Left cardiac atrium (tissue), 4 donors: ENCODE measurements around the gene EFCAB12. TPM values are rescaled to one million over a fixed set of nuclear protein-coding genes. Genes with fewer than 3 reads are reported as not detected.

ENCODE experiments used
- ATAC-seq, 2 donors: fragments of 200-7000 bp; cut with Tn5 transposase; one replicate each; pipeline ENCODE4 v1.9.1; 2020; ENCODE audit warnings: mild to moderate bottlenecking in 2 of 2, moderate library complexity in 2 of 2
- DNase-seq: peaks from one replicate; pipeline ENCODE4 v3.0.0-alpha.2; 2020
- intact Hi-C, 2 donors: fragments of 100-400 bp; cut with DNase I; formaldehyde crosslinking; loops; one replicate each; pipeline versions ENCODE4 v1.14.1 to v1.15.1; 2022 to 2023
- total RNA-seq, 2 donors: library from RNA; stranded (reverse); fragmentation: NEBNext Ultra II Directional; extraction: Animal tissue kit (Norgen Biotek cat#: 25700); gene quantifications; one replicate each; pipeline ENCODE4 v1.2.1, GENCODE V29; 2021
- donor health status: DM: no; HTN: yes; CAD: no.
- donor health status: DM: no; HTN: yes; CAD: no; lungs with severe emphysema.
- donor health status: DM: yes; HTN: yes; CAD: no.
- donor health status: Dilated cardiomyopathy.

EFCAB12 gene
- total RNA-seq, 2 donors from 2014 or later = 0.32 to 0.37 TPM

- ATAC-seq = peak; percentile 60 to 66
- intact Hi-C loops = no loop called here
- DNase-seq = no peak
Observed at GRCh38 chr3:129449279-129450115, 21.1 kb upstream of the EFCAB12 start.

- intact Hi-C loops = no loop called here
- ATAC-seq (no peak), DNase-seq (no peak)
Observed at GRCh38 chr3:129448186-129448895, 19.9 kb upstream of the EFCAB12 start.

GRCh38 chr3:129446926-129447325 is 18.5 kb upstream of the EFCAB12 start:
- intact Hi-C loops = no loop called here
- ATAC-seq = no peak
- no peak for DNase-seq

- DNase-seq = no peak
- intact Hi-C loops = no loop called here
Observed at GRCh38 chr3:129445471-129445870, 17.0 kb upstream of the EFCAB12 start.

GRCh38 chr3:129442947-129443346 is 14.5 kb upstream of the EFCAB12 start:
- DNase-seq = no peak
- intact Hi-C loops = no loop called here
- ATAC-seq = no peak

More at GRCh38 chr3:129445471-129445870, 17.0 kb upstream of the EFCAB12 start:
- no peak for ATAC-seq

GRCh38 chr3:129442486-129442885 is 14.1 kb upstream of the EFCAB12 start:
- DNase-seq (no peak), ATAC-seq (no peak)
- intact Hi-C loops = no loop called here

- intact Hi-C loops = no loop called here
- ATAC-seq (peak in 1 of 2 donors; percentile 20), DNase-seq (peak; percentile 49)
Observed at GRCh38 chr3:129441782-129442181, 13.3 kb upstream of the EFCAB12 start.

GRCh38 chr3:129441215-129441614 is 12.8 kb upstream of the EFCAB12 start:
- ATAC-seq = no peak
- intact Hi-C loops = no loop called here
- DNase-seq = no peak

GRCh38 chr3:129440618-129441190 is 12.3 kb upstream of the EFCAB12 start:
- intact Hi-C loops = no loop called here
- no peak for DNase-seq
- ATAC-seq = no peak

- ATAC-seq (peak; percentile 94 to 96), DNase-seq (peak; percentile 98)
- intact Hi-C loops = loop anchor here in 1 of 2 donors (10.0 kb wide), 1 partner anchor 55 kb away; no protein-coding TSS in a partner anchor
Observed at GRCh38 chr3:129439817-129440617, 11.6 kb upstream of the EFCAB12 start, which contains the start of the genes IFT122 and MBD4. IFT122 (plus strand) TSS chr3:129440224; CDS start chr3:129440331, 107 bp downstream. MBD4 (minus strand) TSS chr3:129439948; CDS start chr3:129439833, 115 bp downstream.

GRCh38 chr3:129439226-129439816 is 10.9 kb upstream of the EFCAB12 start:
- DNase-seq (peak; percentile 53), ATAC-seq (peak in 1 of 2 donors; percentile 7)

GRCh38 chr3:129435367-129435766 is 6.9 kb upstream of the EFCAB12 start:
- no peak for ATAC-seq
- DNase-seq = no peak
- intact Hi-C loops = loop anchor here in 1 of 2 donors (10.0 kb wide), 1 partner anchor 51 kb away; no protein-coding TSS in a partner anchor

More at GRCh38 chr3:129439226-129439816, 10.9 kb upstream of the EFCAB12 start:
- intact Hi-C loops = loop anchor here in 1 of 2 donors (10.0 kb wide), 1 partner anchor 55 kb away; no protein-coding TSS in a partner anchor

- ATAC-seq (no peak), DNase-seq (no peak)
- intact Hi-C loops = loop anchor here in 1 of 2 donors (10.0 kb wide), 1 partner anchor 49 kb away; no protein-coding TSS in a partner anchor
Observed at GRCh38 chr3:129434140-129434539, 5.7 kb upstream of the EFCAB12 start.

GRCh38 chr3:129433565-129433964 is 5.1 kb upstream of the EFCAB12 start:
- no peak for ATAC-seq
- DNase-seq = no peak
- intact Hi-C loops = loop anchor here in 1 of 2 donors (10.0 kb wide), 1 partner anchor 49 kb away; no protein-coding TSS in a partner anchor

GRCh38 chr3:129432671-129433070 is 4.2 kb upstream of the EFCAB12 start:
- DNase-seq (no peak), ATAC-seq (no peak)
- intact Hi-C loops = loop anchor here in 1 of 2 donors (10.0 kb wide), 1 partner anchor 48 kb away; no protein-coding TSS in a partner anchor

GRCh38 chr3:129432036-129432435 is 3.6 kb upstream of the EFCAB12 start:
- intact Hi-C loops = loop anchor here in 1 of 2 donors (10.0 kb wide), 1 partner anchor 47 kb away; no protein-coding TSS in a partner anchor
- ATAC-seq (no peak), DNase-seq (no peak)

GRCh38 chr3:129429602-129430001 is 1.2 kb upstream of the EFCAB12 start:
- ATAC-seq = no peak
- no peak for DNase-seq
- intact Hi-C loops = loop anchor here in 1 of 2 donors (10.0 kb wide), 1 partner anchor 45 kb away; no protein-coding TSS in a partner anchor

GRCh38 chr3:129429080-129429451 is 630 bp upstream of the EFCAB12 start:
- no peak for DNase-seq
- no peak for ATAC-seq
- intact Hi-C loops = no loop called here
